NCI-H2029 (cell line): Measurements from ENCODE around the gene HSD3B2.
"Not testable (repeated sequence)": the region's sequence is repeated elsewhere in the genome, so short reads cannot be mapped to it uniquely, and the experiment has no call there.

ENCODE experiments used
- DNase-seq: peaks from one replicate; lab custom pipeline; 2025; lab: John Stamatoyannopoulos, UW

Gene HSD3B2

DNA sequence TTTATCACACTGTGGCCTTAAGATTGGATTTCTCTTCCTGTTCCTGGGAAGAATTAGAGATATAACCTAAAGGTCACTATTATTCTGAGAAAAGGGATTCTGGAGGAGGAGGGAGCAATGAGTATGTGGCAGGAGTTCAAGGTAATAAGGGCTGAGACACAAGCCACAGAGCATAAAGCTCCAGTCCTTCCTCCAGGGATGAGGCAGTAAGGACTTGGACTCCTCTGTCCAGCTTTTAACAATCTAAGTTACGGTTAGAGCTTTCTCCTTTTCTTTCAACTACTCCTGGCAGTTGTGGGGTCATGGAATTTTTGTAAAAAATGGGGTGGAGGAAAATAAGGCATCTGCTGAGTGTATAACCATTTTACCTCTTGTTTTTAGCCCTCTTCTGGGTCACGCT lies at the start of gene HSD3B2:
TSS of gene HSD3B2 (plus strand) at position 201 of the 400 bp plus-strand sequence. CDS start 270 bp downstream, outside the sequence.
- no peak for DNase-seq

DNA sequence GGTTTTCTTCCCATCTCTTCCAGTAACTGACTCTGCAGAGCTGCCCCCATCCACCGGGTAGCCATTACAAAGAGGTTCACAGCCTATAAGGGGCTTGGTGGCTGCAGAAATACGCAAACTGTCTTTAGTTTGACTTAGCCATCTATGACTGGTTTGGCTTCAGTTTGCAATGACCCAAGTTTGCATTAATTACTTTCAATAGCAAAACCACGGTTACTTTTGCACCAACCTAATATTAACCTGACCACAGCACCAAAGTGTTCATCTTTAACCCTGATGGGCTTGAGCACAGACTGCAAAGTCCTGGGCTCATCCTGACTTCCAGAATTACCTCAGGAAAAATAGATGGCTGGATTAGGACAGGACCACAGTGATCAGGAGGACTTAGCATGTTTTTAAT lies 48.5 kb upstream of the HSD3B2 start:
- no peak for DNase-seq

- no peak for DNase-seq
These were observed 47.4 kb upstream of the HSD3B2 start for GRCh38 chr1:119367432-119368124.

GRCh38 chr1:119368554-119368953 lies 46.4 kb upstream of the HSD3B2 start, which contains the start of gene HAO2:
TSS of gene HAO2 (plus strand) at chr1:119368785. CDS start at chr1:119381086, 12,301 bp downstream.
- no peak for DNase-seq

- no peak for DNase-seq
These were observed 44.2 kb upstream of the HSD3B2 start for GRCh38 chr1:119370748-119371147.

DNA sequence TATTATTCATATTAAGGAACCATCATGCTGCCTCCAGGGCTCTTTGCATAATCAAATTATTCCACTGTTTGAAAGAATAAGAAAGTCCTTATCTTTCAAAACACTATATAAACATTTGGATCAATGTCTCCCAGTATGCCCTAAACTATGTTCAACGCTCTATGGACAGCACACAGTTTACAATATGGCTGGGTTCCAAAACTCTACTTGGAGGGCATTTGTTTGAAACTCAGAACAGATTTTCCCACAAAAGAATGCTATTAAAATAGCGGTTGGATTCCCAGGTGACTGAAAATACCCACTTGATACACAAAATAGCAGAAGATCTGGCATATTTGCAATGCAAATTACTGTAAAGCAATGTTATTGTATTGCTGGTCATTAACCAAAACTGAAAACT lies 43.1 kb upstream of the HSD3B2 start:
- no peak for DNase-seq

GRCh38 chr1:119372503-119373086 lies 42.4 kb upstream of the HSD3B2 start:
- DNase-seq, result no peak

DNA sequence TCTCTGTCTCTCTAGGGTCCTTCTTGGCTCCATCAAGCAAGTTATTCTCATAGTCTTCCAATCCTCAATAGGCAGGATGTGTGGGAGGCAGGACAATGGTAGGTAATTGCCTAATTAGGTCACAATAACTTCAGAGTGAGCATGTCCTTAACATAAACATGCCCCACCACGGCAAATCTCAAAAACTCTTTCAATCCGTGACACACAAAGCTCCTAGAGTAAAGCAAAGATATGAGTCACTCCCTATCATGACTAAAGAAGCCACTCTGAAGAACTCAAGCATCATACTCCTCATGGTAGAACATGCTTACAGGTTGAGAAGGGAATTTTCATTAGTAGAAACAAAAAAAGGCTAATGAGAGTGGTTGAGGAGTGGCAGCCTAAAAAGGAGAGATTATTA lies 41.5 kb upstream of the HSD3B2 start:
- DNase-seq, result no peak

DNA sequence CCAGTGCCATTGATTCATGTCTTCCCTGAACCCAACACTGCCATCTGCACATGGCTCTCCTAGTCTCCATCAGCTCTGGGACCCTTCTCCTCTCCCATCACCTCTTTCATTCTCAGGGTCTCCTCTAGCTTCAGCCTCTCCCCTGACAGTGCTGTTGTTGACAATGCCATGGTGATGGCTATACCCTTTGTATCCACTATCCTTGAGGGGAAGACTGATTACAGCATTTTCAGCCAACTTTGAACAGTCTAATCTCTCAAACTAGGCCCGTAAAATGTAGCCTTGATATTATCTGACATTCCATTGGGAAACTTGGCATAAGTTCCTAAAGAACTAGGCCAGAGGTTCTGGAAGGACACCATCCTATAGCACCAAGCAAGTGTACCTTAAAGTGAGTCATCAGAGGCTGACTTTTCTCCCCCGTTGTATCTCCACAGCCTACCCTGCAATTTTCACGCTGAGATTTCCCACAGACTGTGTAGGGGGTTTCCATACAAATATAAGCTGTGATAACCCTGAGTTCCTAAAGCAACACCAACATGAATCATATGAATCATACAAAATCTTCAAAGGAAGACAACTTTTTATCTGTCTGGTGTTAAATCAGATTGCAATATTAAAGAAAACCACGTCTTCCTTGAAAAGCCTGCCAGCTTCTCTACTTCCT lies 40.6 kb upstream of the HSD3B2 start:
- no peak for DNase-seq

- DNase-seq, result no peak
These were observed 39.6 kb upstream of the HSD3B2 start for GRCh38 chr1:119375366-119375765.

DNA sequence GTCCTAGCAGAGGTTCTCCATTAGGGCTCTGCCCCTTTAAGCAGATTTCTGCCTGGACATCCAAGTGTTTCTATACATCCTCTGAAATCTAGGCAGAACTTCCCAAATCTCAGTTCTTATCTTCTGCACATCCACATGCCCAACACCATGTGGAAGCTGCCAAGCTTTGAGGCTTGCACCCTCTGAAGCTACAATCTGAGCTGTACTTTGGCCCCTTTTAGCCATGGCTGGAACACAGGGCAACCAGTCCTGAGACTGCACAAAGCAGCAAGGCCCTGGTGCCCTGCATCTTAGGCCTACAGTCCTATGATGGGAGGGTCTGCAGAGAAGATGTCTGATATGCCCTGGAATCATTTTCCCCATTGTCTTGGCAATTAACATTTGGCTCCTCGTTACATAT lies 38.4 kb upstream of the HSD3B2 start:
- DNase-seq, result no peak

DNA sequence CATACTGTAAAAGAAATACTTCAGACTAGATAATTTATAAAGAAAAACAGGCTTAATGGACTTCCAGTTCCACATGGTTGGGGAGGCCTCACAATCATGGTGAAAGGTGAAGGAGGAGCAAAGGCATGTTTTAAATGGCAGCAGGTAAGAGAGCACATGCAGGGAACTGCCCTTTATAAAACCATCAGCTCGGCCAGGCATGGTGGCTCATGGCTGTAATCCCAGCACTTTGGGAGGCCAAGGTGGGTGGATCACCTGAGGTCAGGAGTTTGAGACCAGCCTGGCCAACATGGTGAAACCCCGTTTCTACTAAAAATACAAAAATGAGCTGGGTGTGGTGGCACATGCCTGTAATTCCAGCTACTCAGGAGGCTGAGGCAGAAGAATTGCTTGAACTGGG lies 37.4 kb upstream of the HSD3B2 start:
- DNase-seq, result not testable (repeated sequence)

DNA sequence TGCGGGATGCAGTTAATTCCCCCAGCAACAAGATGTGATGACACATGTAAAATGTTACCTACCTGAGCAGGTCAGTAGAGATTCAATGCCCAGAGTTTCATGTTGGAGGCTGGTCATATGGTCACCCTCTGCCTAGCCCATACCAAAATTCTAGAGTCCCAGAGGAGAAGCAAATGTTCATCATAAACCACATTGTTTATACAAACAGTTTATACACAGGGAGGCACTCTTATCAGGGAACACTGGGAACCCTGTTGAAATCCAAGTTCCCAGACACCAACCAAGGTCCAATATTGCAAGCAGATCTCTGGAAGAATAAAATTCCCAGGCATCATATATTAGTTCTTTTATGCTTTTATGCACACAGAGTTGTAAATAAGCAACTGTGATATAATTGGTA lies 35.8 kb upstream of the HSD3B2 start:
- DNase-seq, result no peak

- DNase-seq, result no peak
These were observed 34.6 kb upstream of the HSD3B2 start for GRCh38 chr1:119380304-119380703.

DNA sequence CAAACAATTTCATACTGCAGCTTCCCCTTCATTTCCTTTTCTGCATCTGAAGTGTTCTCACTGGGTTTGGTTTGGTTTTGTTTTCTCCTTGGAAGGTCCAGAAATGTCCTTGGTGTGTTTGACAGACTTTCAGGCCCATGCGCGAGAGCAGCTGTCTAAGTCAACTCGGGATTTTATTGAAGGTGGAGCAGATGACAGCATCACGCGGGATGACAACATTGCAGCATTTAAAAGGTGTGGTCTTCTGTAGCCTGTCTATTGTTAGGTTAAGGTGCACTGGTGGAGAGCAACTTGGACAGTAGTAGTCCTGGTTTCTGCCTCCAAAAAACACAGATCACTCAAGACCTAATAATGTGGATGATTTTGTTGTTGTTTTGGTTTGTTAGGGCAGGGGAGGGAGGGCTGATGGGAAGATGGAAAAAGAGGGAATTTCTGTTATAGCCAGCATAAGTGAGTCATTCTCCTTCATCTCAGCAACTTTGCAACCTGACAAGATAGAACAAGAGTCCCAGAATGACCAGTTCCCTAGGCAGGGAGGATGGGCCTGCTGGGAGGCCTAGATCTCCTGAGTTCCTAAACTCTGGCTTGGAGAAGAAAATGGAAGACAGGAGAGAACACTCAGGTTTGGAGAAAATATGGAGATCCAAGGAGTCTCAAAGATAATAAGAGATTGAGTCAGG lies 33.8 kb upstream of the HSD3B2 start:
- no peak for DNase-seq

- no peak for DNase-seq
These were observed 30.4 kb upstream of the HSD3B2 start for GRCh38 chr1:119384591-119384990.

GRCh38 chr1:119385650-119386049 lies 29.3 kb upstream of the HSD3B2 start:
- DNase-seq, result no peak

- DNase-seq, result no peak
These were observed 27.1 kb upstream of the HSD3B2 start for GRCh38 chr1:119387858-119388257.

GRCh38 chr1:119388450-119388849 lies 26.5 kb upstream of the HSD3B2 start:
- no peak for DNase-seq

- no peak for DNase-seq
These were observed 24.4 kb upstream of the HSD3B2 start for GRCh38 chr1:119390526-119390925.

GRCh38 chr1:119391749-119392148 lies 23.2 kb upstream of the HSD3B2 start:
- DNase-seq, result no peak

DNA sequence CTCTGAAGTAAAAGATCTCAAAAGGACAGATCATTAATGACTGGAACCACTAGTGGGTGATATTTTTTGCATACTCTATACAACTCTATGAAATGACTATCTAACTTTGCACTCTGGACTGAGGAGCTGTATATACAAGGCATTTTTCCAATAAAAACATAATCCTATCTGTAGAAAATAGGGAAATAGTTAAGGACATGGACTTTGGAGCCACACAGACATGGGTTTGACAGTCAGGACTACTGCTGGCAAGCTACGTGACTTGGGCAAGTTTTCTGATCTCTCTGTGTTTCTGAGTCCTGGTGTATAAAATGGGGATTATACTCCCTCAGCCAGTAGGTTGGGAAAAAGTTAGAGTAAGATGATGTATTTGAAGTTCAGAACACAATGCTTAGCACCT lies 20.9 kb upstream of the HSD3B2 start:
- DNase-seq, result no peak

DNA sequence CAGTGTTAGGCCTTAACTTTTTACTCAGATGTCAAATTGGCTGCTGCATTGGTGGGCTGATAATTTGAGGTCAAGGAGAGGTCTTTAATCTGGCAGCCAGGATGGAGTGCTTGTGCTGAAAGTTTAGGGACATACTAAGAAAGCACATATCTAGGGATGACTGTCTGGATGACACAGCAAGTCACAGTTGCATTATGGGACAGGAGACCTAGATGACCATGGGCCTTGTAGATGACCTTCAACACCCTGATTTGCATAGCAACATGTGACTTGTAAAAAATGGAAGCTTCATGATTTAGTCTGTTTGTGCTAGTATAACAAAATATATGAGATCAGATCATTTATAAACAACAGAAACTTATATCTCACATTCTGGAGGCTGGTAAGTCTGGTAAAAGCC lies 18.0 kb upstream of the HSD3B2 start:
- no peak for DNase-seq
